Measurements from ENCODE around the gene PARP8.
"Not testable (repeated sequence)": the region's sequence is repeated elsewhere in the genome, so short reads cannot be mapped to it uniquely, and the experiment has no call there.

PARP8 gene

GRCh38 chr5:50691399-50692016 lies 25.1 kb downstream of the PARP8 start:
- no peak for DNase-seq (ENCODE audit: low read depth)
- H3K4me3 ChIP-seq (replicated peaks; ENCODE audit: low read depth, low read length): no peak overlapping the region
- no peak for TF ChIP-seq CTCF (IDR thresholded peaks at IDR 0.05; ENCODE audit: low read length, missing control alignments)

- TF ChIP-seq CTCF (IDR thresholded peaks at IDR 0.05; ENCODE audit: low read length, missing control alignments): no peak
- DNase-seq (ENCODE audit: low read depth): peak; percentile 8
- H3K4me3 ChIP-seq (replicated peaks; ENCODE audit: low read depth, low read length): no peak overlapping the region
Measured at GRCh38 chr5:50694027-50694590, 27.7 kb downstream of the PARP8 start.

GRCh38 chr5:50694626-50695025 lies 28.2 kb downstream of the PARP8 start:
- H3K4me3 ChIP-seq (replicated peaks; ENCODE audit: low read depth, low read length); DNase-seq (ENCODE audit: low read depth): not testable (repeated sequence)

- no peak for TF ChIP-seq CTCF (IDR thresholded peaks at IDR 0.05; ENCODE audit: low read length, missing control alignments)
- H3K4me3 ChIP-seq (replicated peaks; ENCODE audit: low read depth, low read length): no peak overlapping the region
- DNase-seq (ENCODE audit: low read depth): no peak
Measured at GRCh38 chr5:50697739-50698138, 31.3 kb downstream of the PARP8 start.

GRCh38 chr5:50699737-50700136 lies 33.3 kb downstream of the PARP8 start:
- TF ChIP-seq CTCF (IDR thresholded peaks at IDR 0.05; ENCODE audit: low read length, missing control alignments): no peak
- no peak for DNase-seq (ENCODE audit: low read depth)
- H3K4me3 ChIP-seq (replicated peaks; ENCODE audit: low read depth, low read length): no peak overlapping the region

- no peak overlapping the region for H3K4me3 ChIP-seq (replicated peaks; ENCODE audit: low read depth, low read length)
- no peak for DNase-seq (ENCODE audit: low read depth)
- TF ChIP-seq CTCF (IDR thresholded peaks at IDR 0.05; ENCODE audit: low read length, missing control alignments): no peak
Measured at GRCh38 chr5:50700706-50701105, 34.3 kb downstream of the PARP8 start.

GRCh38 chr5:50702615-50703366 lies 36.4 kb downstream of the PARP8 start:
- no peak overlapping the region for H3K4me3 ChIP-seq (replicated peaks; ENCODE audit: low read depth, low read length)
- DNase-seq (ENCODE audit: low read depth): no peak
- no peak for TF ChIP-seq CTCF (IDR thresholded peaks at IDR 0.05; ENCODE audit: low read length, missing control alignments)
